Neutrophil (primary cell): ENCODE measurements around the gene ORC2.

ENCODE experiments used
- H3K27ac ChIP-seq: fragments of 200-600 bp; sonication (generic); 2 replicates; pipeline ENCODE4 v1.5.1; 2016; ENCODE audit warnings: mild to moderate bottlenecking, moderate library complexity
- H3K27me3 ChIP-seq: fragments of 200-600 bp; sonication (generic); 2 replicates; pipeline ENCODE4 v1.6.0; 2016; ENCODE audit warnings: mild to moderate bottlenecking
- H3K36me3 ChIP-seq: fragments of 200-600 bp; sonication (generic); 2 replicates; pipeline ENCODE4 v1.5.1; 2017
- H3K4me1 ChIP-seq, 2 experiments: fragments of 200-600 bp in 1 of 2; sonication (generic) in 1 of 2; 1 replicate in 1 of 2; 2 replicates in 1 of 2; pipeline versions ENCODE4 v1.5.1 to v1.6.1; 2013 to 2016; ENCODE audit warnings: low read depth in 1 of 2, low read length in 1 of 2, mild to moderate bottlenecking in 1 of 2, moderate library complexity in 1 of 2; ENCODE audit not compliant: control insufficient read depth in 1 of 2, insufficient read depth in 1 of 2
- H3K4me3 ChIP-seq, 2 experiments: fragments of 200-600 bp in 1 of 2; sonication (generic) in 1 of 2; 1 replicate in 1 of 2; 2 replicates in 1 of 2; pipeline ENCODE4 v1.5.1; 2013 to 2016; ENCODE audit warnings: low read depth in 1 of 2, low read length in 1 of 2, mild to moderate bottlenecking in 1 of 2, moderate library complexity in 1 of 2
- H3K9me3 ChIP-seq: fragments of 200-600 bp; sonication (generic); 2 replicates; pipeline ENCODE4 v1.5.1; 2016
- TF ChIP-seq, protein P1 (sequence below): fragments of 200-600 bp; sonication (generic); IDR thresholded peaks from 2 replicates; pipeline ENCODE4 v1.5.1; 2016; ENCODE audit warnings: antibody characterized with exemption

The ORC2 gene

DNA sequence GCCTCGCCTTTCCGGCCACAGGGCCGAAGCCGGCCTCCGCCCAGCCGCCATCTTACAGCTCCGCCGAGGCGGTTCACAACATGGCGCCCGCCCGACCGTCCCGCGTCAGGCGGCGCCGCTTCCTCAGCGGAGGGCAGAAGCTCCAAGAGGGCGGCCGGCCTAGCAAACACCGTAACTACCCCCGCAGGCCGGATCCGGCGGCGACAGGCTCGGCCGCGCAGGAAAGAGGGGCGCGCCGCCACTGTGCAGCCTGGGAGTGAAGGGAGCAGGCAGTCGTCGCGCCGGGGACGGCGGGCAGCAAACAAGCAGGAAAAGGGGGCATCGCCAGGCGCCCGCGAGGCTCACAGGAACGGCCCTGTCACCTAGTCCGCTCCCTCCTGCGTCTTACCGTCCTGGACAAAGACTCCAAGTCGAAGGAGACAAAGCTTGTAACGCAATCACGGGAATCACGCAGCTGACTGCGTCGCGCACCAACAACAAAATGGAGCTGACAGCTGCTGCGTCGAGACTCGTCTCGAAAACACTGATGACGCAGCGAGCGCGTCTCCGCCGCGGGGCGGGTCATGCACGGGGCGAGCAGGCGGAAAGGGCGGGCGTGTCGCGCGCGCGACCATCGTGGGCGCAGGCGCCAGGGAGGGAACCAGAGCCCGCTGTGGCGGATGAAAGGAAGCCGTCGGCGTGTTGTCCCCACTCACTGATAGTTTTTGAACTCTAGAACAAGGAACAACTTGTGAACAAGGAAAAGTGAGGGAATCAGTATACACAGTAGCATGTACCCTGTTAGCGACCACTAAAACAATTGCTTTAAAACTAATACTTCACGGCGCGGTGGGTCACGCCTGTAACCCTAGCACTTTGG is 99.1 kb downstream of the ORC2 start, which contains the start of gene CLK1:
Gene CLK1, minus strand, starts transcription at position 483 of the 859 bp plus-strand sequence. CDS start 2,796 bp downstream, outside the sequence.
- Histone ChIP-seq H3K27ac (peak within 1 kb of the TSS; percentile 99), H3K4me1 (peaks cover 57 to 62% of the 10 kb centered on the region in 2 experiments), H3K9me3 (no peaks in the 10 kb centered on the region), H3K4me3 (peak within 1 kb of the TSS; percentile 87 to 92), H3K36me3 (peaks cover 21% of the 10 kb centered on the region), H3K27me3 (no peaks in the 10 kb centered on the region)
- TF ChIP-seq, protein P1, sequence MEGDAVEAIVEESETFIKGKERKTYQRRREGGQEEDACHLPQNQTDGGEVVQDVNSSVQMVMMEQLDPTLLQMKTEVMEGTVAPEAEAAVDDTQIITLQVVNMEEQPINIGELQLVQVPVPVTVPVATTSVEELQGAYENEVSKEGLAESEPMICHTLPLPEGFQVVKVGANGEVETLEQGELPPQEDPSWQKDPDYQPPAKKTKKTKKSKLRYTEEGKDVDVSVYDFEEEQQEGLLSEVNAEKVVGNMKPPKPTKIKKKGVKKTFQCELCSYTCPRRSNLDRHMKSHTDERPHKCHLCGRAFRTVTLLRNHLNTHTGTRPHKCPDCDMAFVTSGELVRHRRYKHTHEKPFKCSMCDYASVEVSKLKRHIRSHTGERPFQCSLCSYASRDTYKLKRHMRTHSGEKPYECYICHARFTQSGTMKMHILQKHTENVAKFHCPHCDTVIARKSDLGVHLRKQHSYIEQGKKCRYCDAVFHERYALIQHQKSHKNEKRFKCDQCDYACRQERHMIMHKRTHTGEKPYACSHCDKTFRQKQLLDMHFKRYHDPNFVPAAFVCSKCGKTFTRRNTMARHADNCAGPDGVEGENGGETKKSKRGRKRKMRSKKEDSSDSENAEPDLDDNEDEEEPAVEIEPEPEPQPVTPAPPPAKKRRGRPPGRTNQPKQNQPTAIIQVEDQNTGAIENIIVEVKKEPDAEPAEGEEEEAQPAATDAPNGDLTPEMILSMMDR: no peak

DNA sequence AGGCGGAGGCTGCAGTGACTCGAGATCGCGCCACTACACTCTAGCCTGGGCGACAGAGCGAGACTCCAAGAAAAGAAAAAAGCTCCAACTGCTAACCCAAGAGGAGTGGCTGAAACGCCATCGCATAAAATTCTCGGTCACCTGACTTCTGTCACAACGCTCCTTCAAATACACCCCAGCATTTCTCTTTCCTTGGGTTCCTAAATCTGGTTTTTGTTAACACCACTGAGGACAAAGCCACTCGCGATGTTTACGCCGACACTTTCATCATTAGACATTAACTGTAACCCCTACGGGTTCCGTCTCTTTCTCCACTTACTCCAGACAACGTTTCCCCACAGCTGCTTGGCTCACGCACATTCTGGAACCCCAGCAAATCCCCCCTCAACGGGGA is 99.7 kb downstream of the ORC2 start:
- no peaks in the 10 kb centered on the region for H3K9me3 ChIP-seq
- peak overlapping the region; percentile 87 to 92 for H3K4me3 ChIP-seq
- TF ChIP-seq, protein P1: no peak
- H3K27ac ChIP-seq: peak overlapping the region; percentile 99
- H3K4me1 ChIP-seq: peaks cover 59 to 65% of the 10 kb centered on the region in 2 experiments
- peaks cover 27% of the 10 kb centered on the region for H3K36me3 ChIP-seq
- H3K27me3 ChIP-seq: no peaks in the 10 kb centered on the region

DNA sequence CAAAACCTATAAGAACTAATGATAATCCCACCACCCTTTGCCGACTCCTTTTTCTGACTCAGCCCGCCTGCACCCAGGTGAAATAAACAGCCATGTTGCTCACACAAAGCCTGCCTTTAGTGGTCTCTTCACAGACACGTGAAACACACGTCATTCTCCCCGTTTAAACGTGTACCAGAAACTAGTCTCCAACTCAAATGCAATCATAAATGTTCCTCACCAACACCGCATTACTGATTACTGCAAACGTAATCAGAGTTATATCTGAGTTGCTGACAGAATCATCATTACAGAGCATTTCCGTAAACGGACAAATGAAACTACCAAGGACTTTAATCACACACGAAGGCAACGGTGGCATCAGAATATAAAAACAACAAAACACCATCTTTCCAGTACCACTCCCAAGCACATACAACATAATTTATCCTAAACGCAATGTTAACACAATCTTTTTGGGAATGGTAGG is 100.9 kb downstream of the ORC2 start:
- Histone ChIP-seq H3K9me3 (no peaks in the 10 kb centered on the region), H3K4me1 (peaks cover 59 to 65% of the 10 kb centered on the region in 2 experiments), H3K27me3 (no peaks in the 10 kb centered on the region), H3K27ac (peak overlapping the region; percentile 99), H3K36me3 (peaks cover 39% of the 10 kb centered on the region), H3K4me3 (peak overlapping the region; percentile 87 to 92)
- TF ChIP-seq, protein P1: no peak

DNA sequence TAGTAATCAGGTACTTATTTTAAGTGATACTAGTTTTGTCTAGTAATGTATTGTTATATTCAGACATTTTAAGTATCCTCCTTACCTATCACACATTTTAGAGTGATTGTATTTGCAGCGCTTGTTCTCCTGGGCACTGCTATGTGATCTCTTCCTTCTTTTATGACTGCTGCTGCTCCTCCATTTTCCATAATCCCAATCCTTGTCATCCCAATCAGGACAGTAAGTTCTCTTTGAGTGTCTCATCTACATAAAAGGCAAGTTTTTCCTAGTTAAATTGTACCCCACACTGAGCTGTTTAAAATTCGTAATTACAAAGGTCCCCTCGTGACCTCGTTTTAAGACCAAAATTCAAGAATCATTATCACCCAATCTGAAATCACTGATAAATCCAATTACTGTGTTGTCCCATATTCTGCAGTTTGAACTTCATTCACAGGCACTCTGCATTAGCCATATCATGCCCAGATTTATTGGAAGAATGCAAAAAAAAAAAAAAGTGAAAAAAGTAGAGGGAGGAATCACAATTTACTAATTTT is 101.8 kb downstream of the ORC2 start:
- Histone ChIP-seq H3K9me3 (no peaks in the 10 kb centered on the region), H3K27me3 (no peaks in the 10 kb centered on the region), H3K36me3 (peaks cover 48% of the 10 kb centered on the region), H3K4me1 (peaks cover 51 to 59% of the 10 kb centered on the region in 2 experiments), H3K4me3 (peak overlapping the region; percentile 87 to 92), H3K27ac (peak overlapping the region; percentile 99)
- TF ChIP-seq, protein P1: no peak

GRCh38 chr2:200860092-200860795 is 103.2 kb downstream of the ORC2 start:
- Histone ChIP-seq H3K4me1 (peaks cover 37 to 45% of the 10 kb centered on the region in 2 experiments), H3K36me3 (peaks cover 63% of the 10 kb centered on the region), H3K4me3 (peak overlapping the region in 1 of 2 experiments; percentile 92), H3K27ac (peak overlapping the region; percentile 99), H3K27me3 (no peaks in the 10 kb centered on the region), H3K9me3 (no peaks in the 10 kb centered on the region)
- TF ChIP-seq, protein P1: no peak
